ENCODE data around the gene PERP.
"Not testable (repeated sequence)": the region's sequence is repeated elsewhere in the genome, so short reads cannot be mapped to it uniquely, and the experiment has no call there.

DNA sequence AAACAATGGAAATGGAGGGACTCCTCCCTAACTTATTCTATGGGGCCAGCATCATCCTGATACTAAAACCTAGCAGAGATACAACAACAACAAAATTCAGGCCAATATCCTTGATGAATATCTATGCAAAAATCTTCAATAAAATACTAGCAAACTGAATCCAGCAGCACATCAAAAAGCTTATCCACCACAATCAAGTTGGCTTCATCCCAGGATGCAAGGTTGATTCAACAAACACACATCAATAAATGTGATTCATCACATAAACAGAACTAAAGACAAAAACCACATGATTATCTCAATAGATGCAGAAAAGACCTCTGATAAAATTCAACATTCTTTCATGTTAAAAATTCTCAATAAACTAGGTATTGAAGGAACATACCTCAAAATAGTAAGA, 27.7 kb downstream of the PERP start:
- TF ChIP-seq, protein P1, sequence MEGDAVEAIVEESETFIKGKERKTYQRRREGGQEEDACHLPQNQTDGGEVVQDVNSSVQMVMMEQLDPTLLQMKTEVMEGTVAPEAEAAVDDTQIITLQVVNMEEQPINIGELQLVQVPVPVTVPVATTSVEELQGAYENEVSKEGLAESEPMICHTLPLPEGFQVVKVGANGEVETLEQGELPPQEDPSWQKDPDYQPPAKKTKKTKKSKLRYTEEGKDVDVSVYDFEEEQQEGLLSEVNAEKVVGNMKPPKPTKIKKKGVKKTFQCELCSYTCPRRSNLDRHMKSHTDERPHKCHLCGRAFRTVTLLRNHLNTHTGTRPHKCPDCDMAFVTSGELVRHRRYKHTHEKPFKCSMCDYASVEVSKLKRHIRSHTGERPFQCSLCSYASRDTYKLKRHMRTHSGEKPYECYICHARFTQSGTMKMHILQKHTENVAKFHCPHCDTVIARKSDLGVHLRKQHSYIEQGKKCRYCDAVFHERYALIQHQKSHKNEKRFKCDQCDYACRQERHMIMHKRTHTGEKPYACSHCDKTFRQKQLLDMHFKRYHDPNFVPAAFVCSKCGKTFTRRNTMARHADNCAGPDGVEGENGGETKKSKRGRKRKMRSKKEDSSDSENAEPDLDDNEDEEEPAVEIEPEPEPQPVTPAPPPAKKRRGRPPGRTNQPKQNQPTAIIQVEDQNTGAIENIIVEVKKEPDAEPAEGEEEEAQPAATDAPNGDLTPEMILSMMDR (IDR thresholded peaks at IDR 0.05; ENCODE audit: poor library complexity, severe bottlenecking), result not testable (repeated sequence)
- not testable (repeated sequence) for TF ChIP-seq EZH2 (IDR thresholded peaks at IDR 0.05; ENCODE audit: borderline replicate concordance, insufficient read depth, low read length, poor library complexity, severe bottlenecking); POLR2AphosphoS5 (IDR thresholded peaks at IDR 0.05); TAF1 (IDR thresholded peaks at IDR 0.05; ENCODE audit: low read depth); EP300 (conservative IDR thresholded peaks at IDR 0.05; ENCODE audit: poor library complexity, severe bottlenecking); RAD21 (conservative IDR thresholded peaks at IDR 0.05)

All from neural cell (in vitro differentiated cells).